Measurements from ENCODE around the gene AQP5. TPM values are rescaled to one million over a fixed set of nuclear protein-coding genes. Genes with fewer than 3 reads are reported as not detected.
"Not testable (repeated sequence)": the region's sequence is repeated elsewhere in the genome, so short reads cannot be mapped to it uniquely, and the experiment has no call there.

Gene AQP5
- total RNA-seq, 4 donors from 2014 or later, result 7.8 TPM; not detected in 3

DNA sequence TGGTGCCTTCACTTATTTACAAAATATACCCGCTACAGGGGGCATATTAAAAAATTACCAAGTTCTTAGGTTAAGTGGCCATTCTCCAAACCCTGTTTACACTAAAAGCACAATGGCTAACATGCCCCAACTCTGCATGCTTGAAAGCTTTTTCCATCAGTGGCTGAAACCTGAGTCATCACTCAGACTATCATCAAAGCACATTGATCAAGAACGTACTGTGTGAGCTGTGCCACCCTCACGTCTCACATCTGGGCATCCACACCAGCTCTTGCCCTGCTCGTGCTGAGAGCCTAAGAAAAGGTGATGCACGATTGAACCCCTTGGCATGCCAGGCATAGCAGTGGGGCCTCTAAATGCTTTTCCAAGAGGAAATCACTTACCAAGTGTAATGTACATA, 24.3 kb downstream of the AQP5 start:
- Histone ChIP-seq H3K4me1 (peaks cover 0 to 29% (median 7%) of the 10 kb centered on the region in 3 donors), H3K27me3 (no peaks in the 10 kb centered on the region), H3K4me3 (no peak overlapping the region), H3K9me3 (no peaks in the 10 kb centered on the region), H3K36me3 (peaks cover 0 to 8% of the 10 kb centered on the region in 2 donors), H3K27ac (no peak overlapping the region)
- 88 to 100% methylated on average over 2 to 3 of the region's 5 CpGs for WGBS, 2 donors (ENCODE audit: low coverage in 1 of 2)
- no peak for ATAC-seq
- TF ChIP-seq, protein P1, sequence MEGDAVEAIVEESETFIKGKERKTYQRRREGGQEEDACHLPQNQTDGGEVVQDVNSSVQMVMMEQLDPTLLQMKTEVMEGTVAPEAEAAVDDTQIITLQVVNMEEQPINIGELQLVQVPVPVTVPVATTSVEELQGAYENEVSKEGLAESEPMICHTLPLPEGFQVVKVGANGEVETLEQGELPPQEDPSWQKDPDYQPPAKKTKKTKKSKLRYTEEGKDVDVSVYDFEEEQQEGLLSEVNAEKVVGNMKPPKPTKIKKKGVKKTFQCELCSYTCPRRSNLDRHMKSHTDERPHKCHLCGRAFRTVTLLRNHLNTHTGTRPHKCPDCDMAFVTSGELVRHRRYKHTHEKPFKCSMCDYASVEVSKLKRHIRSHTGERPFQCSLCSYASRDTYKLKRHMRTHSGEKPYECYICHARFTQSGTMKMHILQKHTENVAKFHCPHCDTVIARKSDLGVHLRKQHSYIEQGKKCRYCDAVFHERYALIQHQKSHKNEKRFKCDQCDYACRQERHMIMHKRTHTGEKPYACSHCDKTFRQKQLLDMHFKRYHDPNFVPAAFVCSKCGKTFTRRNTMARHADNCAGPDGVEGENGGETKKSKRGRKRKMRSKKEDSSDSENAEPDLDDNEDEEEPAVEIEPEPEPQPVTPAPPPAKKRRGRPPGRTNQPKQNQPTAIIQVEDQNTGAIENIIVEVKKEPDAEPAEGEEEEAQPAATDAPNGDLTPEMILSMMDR (IDR thresholded peaks at IDR 0.05), result no peak
- no peak for TF ChIP-seq POLR2AphosphoS5 (IDR thresholded peaks at IDR 0.05)
- TF ChIP-seq POLR2A (IDR thresholded peaks at IDR 0.05), result no peak
- no peak for TF ChIP-seq EP300 (IDR thresholded peaks at IDR 0.05)

- not testable (repeated sequence) for H3K4me3 ChIP-seq, ATAC-seq, H3K27ac ChIP-seq, H3K27me3 ChIP-seq, H3K9me3 ChIP-seq, H3K36me3 ChIP-seq
- H3K4me1 ChIP-seq, result peaks cover 0 to 29% (median 7%) of the 10 kb centered on the region in 3 donors
- WGBS, 2 donors (ENCODE audit: low coverage in 1 of 2), result 87 to 100% methylated on average over 2 to 3 of the region's 3 CpGs
Measured at GRCh38 chr12:49986476-49986875, 24.8 kb downstream of the AQP5 start.

DNA sequence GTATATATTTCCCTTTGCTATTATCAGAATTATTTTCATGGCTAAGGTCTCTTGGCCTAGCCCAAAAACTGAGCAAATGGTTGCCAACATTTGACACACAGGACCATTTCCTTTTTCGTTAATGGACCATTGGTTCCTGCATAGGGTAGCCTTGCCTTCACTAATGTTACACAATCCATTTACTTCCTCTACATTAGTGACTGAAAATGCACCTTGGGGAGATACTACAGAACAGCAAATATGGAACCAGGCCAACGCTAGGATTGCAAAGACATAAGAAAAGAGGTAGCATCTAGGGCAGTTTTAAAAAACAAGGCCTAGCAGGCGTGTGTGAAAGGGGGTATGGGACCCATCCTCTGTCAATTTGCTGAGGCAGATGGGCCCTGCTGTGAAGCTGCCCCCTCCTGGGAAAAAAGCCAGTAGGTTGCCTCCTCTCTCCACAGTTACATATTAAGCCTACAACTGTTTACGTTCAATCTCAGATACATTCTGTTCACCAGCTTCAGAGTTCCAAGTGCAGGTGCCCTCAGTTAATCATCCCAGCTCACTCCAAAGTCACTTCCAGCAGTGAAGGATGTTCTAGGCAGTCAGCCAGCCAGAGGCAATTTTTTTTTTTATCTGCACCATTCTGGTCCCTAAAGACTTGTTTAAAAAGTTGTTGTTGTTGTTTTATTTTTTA, 26.1 kb downstream of the AQP5 start:
- no peaks in the 10 kb centered on the region for H3K9me3 ChIP-seq
- 60 to 62% methylated on average over 3 of the region's 4 CpGs for WGBS, 2 donors (ENCODE audit: low coverage in 1 of 2)
- peaks cover 0 to 29% (median 7%) of the 10 kb centered on the region in 3 donors for H3K4me1 ChIP-seq
- peaks cover 0 to 21% of the 10 kb centered on the region in 2 donors for H3K36me3 ChIP-seq
- TF ChIP-seq POLR2AphosphoS5 (IDR thresholded peaks at IDR 0.05) (peak; percentile 8), POLR2A (IDR thresholded peaks at IDR 0.05) (no peak)
- no peak overlapping the region for H3K4me3 ChIP-seq
- peak overlapping the region in 3 of 4 donors; percentile 3 to 31 (median 27) for H3K27ac ChIP-seq
- ATAC-seq, result no peak
- H3K27me3 ChIP-seq, result no peaks in the 10 kb centered on the region

DNA sequence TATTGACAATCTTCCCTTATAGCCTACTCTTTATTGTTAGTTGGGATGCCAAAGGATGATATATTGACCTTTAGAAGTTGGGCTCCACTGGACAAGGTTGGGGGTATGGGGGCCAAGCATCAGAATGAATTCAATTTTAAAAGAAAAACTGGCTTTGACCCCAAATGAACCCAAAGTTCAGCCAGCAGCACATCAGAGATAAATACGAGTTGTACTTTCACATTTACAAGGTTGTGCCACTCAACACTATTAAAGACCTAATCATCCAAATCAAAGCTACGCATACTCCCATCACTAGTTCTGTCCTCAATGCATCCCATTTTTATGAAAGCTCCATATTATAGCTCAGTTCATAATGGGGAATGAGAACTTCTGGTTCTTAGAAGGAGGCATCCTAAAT, 27.7 kb downstream of the AQP5 start:
- not testable (repeated sequence) for ATAC-seq, H3K4me3 ChIP-seq, H3K9me3 ChIP-seq, H3K27me3 ChIP-seq, H3K27ac ChIP-seq
- WGBS, 2 donors (ENCODE audit: low coverage in 1 of 2), result 85 to 100% methylated on average over 2 of the region's 2 CpGs
- Histone ChIP-seq H3K4me1 (peaks cover 0 to 19% (median 0%) of the 10 kb centered on the region in 3 donors), H3K36me3 (peaks cover 0 to 37% of the 10 kb centered on the region in 2 donors)

DNA sequence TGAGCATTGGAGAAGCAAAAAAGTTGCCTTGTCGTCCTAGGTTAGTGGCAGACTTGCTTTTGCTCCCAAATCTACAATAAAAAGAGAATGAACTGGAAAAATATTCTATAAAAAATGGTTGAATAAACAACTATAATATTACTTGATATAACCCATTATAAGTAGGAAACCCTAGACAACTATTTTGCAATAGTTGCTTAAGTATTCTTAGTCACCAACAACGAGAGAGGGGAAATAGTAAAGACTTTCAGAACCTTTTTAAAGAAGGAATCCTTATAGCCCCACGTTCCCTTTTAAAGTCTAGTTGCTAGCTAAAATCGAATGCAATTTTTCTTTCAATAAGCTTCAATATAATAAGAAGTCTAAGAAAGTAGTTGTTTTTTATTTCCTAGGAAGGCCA, 28.6 kb downstream of the AQP5 start:
- Histone ChIP-seq H3K9me3 (no peaks in the 10 kb centered on the region), H3K4me1 (peaks cover 0 to 13% (median 0%) of the 10 kb centered on the region in 3 donors), H3K4me3 (no peak overlapping the region), H3K36me3 (peaks cover 0 to 46% of the 10 kb centered on the region in 2 donors), H3K27ac (no peak overlapping the region), H3K27me3 (no peaks in the 10 kb centered on the region)
- TF ChIP-seq POLR2A (IDR thresholded peaks at IDR 0.05), result no peak
- TF ChIP-seq, protein P1 (IDR thresholded peaks at IDR 0.05), result no peak
- TF ChIP-seq POLR2AphosphoS5 (IDR thresholded peaks at IDR 0.05), result no peak
- no peak for TF ChIP-seq EP300 (IDR thresholded peaks at IDR 0.05)
- 78 to 83% methylated on average over 4 of the region's 4 CpGs for WGBS, 2 donors (ENCODE audit: low coverage in 1 of 2)
- ATAC-seq, result no peak

DNA sequence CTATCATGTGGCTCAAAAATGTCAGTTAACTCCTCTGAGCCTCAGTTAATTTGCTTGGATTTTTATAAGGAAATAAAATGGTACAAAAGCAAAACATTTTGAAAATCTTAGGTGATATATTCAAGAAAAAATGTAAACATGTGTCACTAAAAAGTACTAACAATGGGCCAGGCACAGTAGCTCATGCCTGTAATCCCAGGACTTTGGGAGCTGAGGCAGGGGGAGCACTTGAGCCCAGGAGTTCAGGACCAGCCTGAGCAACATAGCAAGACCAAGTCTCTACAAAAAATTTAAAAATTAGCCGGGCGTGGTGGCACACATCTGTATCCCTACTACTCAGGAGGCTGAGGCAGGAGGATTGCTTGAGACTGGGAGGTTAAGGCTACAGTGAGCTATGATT, 36.8 kb downstream of the AQP5 start:
- Histone ChIP-seq H3K27me3 (no peaks in the 10 kb centered on the region), H3K36me3 (peaks cover 0 to 68% of the 10 kb centered on the region in 2 donors), H3K4me3 (no peak overlapping the region), H3K4me1 (peaks cover 0 to under 1% (median 0%) of the 10 kb centered on the region in 3 donors), H3K9me3 (no peaks in the 10 kb centered on the region), H3K27ac (no peak overlapping the region)
- WGBS, 2 donors (ENCODE audit: low coverage in 1 of 2), result 88 to 100% methylated on average over 2 of the region's 2 CpGs
- ATAC-seq, result no peak
- TF ChIP-seq, protein P1 (IDR thresholded peaks at IDR 0.05), result no peak
- TF ChIP-seq EP300 (IDR thresholded peaks at IDR 0.05) (no peak), POLR2AphosphoS5 (IDR thresholded peaks at IDR 0.05) (no peak), POLR2A (IDR thresholded peaks at IDR 0.05) (no peak)

Measured in gastroesophageal sphincter (tissue), 4 donors.